Brain microvascular endothelial cell (primary cell): ENCODE measurements around the gene KLHL29.

Experiments
- DNase-seq: peaks from one replicate; pipeline ENCODE4 v3.0.0-alpha.2; 2020
- H3K27ac ChIP-seq: fragments of 250-450 bp; sonication (Bioruptor Pico); 2 replicates; pipeline ENCODE4 v1.5.1; 2020; ENCODE audit warnings: mild to moderate bottlenecking, moderate library complexity
- H3K27me3 ChIP-seq: fragments of 250-450 bp; sonication (Bioruptor Pico); replicated peaks from 2 replicates; pipeline ENCODE4 v1.5.1; 2020; ENCODE audit warnings: mild to moderate bottlenecking
- H3K36me3 ChIP-seq: fragments of 250-450 bp; sonication (Bioruptor Pico); replicated peaks from 2 replicates; pipeline ENCODE4 v1.5.1; 2020; ENCODE audit warnings: mild to moderate bottlenecking
- H3K4me3 ChIP-seq: 2 replicates; pipeline ENCODE4 v1.5.1; 2011; ENCODE audit warnings: low read depth, mild to moderate bottlenecking, control low read depth, low read length, moderate library complexity
- in situ Hi-C: cut with HindIII; loops from 2 replicates; pipeline ENCODE4 v1.10.0; 2017; ENCODE audit warnings: low sequenced_read_pairs, low pct_ligation_motif_present
- TF ChIP-seq, protein P1 (sequence below): IDR thresholded peaks from 2 replicates; pipeline ENCODE4 v1.5.1; 2011; ENCODE audit warnings: low read depth, mild to moderate bottlenecking, moderate library complexity, low read length, control low read depth, inconsistent platforms; ENCODE audit errors: missing control alignments

The KLHL29 gene

GRCh38 chr2:23529659-23530058 is 144.7 kb downstream of the KLHL29 start:
- in situ Hi-C loops, result no loop called here
- no peak for DNase-seq
- no peaks in the 10 kb centered on the region for H3K36me3 ChIP-seq
- no peak overlapping the region for H3K4me3 ChIP-seq
- no peak overlapping the region for H3K27ac ChIP-seq
- TF ChIP-seq, protein P1, sequence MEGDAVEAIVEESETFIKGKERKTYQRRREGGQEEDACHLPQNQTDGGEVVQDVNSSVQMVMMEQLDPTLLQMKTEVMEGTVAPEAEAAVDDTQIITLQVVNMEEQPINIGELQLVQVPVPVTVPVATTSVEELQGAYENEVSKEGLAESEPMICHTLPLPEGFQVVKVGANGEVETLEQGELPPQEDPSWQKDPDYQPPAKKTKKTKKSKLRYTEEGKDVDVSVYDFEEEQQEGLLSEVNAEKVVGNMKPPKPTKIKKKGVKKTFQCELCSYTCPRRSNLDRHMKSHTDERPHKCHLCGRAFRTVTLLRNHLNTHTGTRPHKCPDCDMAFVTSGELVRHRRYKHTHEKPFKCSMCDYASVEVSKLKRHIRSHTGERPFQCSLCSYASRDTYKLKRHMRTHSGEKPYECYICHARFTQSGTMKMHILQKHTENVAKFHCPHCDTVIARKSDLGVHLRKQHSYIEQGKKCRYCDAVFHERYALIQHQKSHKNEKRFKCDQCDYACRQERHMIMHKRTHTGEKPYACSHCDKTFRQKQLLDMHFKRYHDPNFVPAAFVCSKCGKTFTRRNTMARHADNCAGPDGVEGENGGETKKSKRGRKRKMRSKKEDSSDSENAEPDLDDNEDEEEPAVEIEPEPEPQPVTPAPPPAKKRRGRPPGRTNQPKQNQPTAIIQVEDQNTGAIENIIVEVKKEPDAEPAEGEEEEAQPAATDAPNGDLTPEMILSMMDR, result no peak
- H3K27me3 ChIP-seq, result no peaks in the 10 kb centered on the region

DNA sequence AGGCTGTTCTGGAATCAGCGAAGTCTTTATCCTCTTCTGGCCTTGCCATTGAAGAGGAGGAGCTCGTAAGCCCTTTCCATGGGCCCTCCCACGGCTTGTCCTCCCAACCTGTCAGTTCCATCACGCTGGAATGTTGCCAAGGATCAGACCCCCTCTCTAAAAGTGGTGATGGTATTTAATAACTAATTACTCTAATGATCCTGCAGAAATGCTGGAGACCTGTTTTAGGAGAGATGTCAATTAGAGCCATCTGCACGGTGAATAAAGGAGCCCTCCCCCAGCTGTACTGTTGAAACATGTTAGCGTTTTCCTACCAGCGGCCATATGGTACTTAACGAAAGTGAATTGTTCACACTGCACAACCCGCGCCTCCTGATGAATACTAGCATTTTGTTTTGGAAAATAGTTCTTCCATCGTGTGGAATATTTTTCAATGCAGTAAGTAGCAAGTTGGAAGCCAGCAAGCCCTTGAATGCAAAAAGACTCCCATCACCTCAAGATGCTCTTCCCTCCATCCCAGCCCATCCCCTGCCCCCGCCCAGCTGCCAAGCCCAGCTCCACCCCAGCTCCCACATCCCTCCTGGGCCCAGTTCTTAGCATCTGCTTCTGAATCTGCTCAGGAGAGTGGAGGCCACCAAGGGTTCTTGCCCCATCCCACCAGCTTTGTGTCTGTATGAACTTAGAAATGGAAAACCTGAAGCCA is 145.4 kb downstream of the KLHL29 start:
- no peak for DNase-seq
- Histone ChIP-seq H3K4me3 (no peak overlapping the region), H3K27me3 (no peaks in the 10 kb centered on the region), H3K36me3 (no peaks in the 10 kb centered on the region), H3K27ac (no peak overlapping the region)
- TF ChIP-seq, protein P1, result no peak
- in situ Hi-C loops, result no loop called here

- H3K27ac ChIP-seq, result no peak overlapping the region
- H3K4me3 ChIP-seq, result no peak overlapping the region
- TF ChIP-seq, protein P1, result no peak
- no peak for DNase-seq
- no peaks in the 10 kb centered on the region for H3K27me3 ChIP-seq
- H3K36me3 ChIP-seq, result no peaks in the 10 kb centered on the region
- in situ Hi-C loops, result no loop called here
These were observed 145.9 kb downstream of the KLHL29 start for GRCh38 chr2:23530909-23531276.

- no peak overlapping the region for H3K27ac ChIP-seq
- no peaks in the 10 kb centered on the region for H3K36me3 ChIP-seq
- in situ Hi-C loops, result no loop called here
- no peak overlapping the region for H3K4me3 ChIP-seq
- DNase-seq, result no peak
- TF ChIP-seq, protein P1, result no peak
- H3K27me3 ChIP-seq, result no peaks in the 10 kb centered on the region
These were observed 146.3 kb downstream of the KLHL29 start for GRCh38 chr2:23531280-23531679.

DNA sequence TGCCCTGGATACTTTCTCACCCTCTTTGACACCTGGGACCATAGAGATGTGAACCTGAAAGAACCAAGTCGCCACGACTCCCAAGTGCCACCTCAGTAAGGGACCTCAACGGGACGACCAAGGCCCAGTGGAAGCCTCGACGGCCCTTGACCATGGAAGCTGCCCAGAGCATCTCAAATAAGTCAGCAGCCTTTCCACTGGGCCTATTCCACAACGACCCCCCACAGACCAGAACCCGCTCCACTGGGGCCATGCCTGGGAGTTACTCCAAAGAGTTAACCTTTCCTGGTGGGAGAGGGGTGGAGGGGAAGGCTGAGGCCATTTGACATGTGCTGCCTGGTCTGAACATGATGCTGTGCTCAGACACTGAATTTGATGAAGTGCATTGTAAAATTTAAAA is 146.9 kb downstream of the KLHL29 start:
- TF ChIP-seq, protein P1, result no peak
- in situ Hi-C loops, result no loop called here
- no peaks in the 10 kb centered on the region for H3K36me3 ChIP-seq
- no peaks in the 10 kb centered on the region for H3K27me3 ChIP-seq
- H3K4me3 ChIP-seq, result no peak overlapping the region
- no peak overlapping the region for H3K27ac ChIP-seq
- no peak for DNase-seq
